NCI-H2196 treated with DMSO at 0.1 percent for 48 hours (cell line): Measurements from ENCODE around the gene TXLNB.
"Not testable (repeated sequence)": the region's sequence is repeated elsewhere in the genome, so short reads cannot be mapped to it uniquely, and the experiment has no call there.

ENCODE experiments used
- DNase-seq: peaks from one replicate; lab custom pipeline; 2025; ENCODE audit not compliant: unreplicated experiment; lab: John Stamatoyannopoulos, UW

Gene TXLNB

GRCh38 chr6:139311831-139312230 is 20.0 kb upstream of the TXLNB start:
- no peak for DNase-seq

- DNase-seq, result no peak
Measured at GRCh38 chr6:139308936-139309603, 17.3 kb upstream of the TXLNB start.

DNA sequence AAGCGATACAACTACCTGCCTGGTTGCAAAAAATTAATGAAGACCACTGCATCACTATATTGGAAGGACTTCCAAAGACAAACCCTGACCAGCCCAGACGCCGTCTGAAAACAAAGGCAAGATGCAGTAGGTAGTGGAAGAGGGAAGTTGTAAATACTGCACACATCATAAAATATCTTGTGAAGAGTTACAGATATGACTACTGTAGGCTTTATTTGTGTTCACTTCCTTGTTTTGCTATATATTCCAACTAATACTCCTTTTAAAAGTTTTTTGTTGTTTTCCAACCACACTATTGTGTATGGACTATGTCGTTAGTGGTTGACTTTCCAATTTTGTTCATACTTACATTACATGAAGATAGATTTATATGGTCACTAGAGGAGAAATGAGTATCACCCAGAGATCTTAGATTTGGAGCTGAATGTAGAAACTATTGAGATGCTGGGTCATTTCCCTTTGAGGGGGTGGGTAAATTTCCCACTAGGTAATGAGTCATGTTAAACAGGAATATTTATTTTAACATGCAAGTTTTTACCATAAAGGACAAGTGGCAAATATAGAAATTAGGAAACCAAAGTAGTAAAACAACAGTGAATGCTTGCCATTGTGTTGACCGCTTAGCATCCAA is 16.6 kb upstream of the TXLNB start:
- no peak for DNase-seq

GRCh38 chr6:139306291-139306981 is 14.6 kb upstream of the TXLNB start:
- DNase-seq, result no peak

DNA sequence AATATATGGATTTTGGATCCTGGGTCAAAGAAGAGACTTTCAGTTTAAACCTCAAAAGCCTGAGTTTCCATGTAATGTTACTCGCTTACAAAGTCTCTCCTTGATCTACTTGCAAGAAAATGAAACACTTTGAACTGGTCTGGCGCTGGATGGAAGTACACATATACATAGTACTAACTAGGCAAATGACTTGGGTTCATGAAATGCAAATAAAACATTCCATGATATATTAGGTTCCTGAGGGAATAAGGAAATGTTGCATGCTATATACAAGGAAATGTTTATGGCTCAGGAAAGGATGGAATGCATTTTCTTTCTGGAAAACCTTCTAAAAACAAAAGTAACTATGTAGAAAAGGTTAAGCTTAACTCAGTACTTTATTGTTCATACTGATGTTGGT is 11.4 kb upstream of the TXLNB start:
- no peak for DNase-seq

GRCh38 chr6:139297921-139298320 is 6.1 kb upstream of the TXLNB start:
- DNase-seq, result no peak

- no peak for DNase-seq
Measured at GRCh38 chr6:139296927-139297326, 5.1 kb upstream of the TXLNB start.

- DNase-seq, result no peak
Measured at GRCh38 chr6:139295901-139296300, 4.1 kb upstream of the TXLNB start.

DNA sequence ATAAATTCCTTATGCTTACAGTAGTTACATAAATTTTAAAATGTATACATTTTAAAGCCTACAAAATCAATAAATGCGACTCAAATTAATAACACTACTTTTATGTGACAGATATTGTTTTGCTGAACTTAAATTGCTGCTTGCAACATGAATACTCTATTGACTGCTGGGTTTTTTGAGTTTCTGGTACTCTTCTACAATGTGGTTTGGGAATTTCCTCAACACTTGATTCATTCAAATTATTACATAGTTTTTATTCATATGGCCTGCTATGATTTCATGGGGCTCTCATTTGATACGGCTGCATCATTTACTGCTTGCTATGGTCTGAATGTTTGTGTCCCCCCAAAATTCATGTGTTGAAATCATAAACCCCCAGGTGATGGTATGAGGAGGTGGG is 2.3 kb upstream of the TXLNB start:
- DNase-seq, result no peak

- not testable (repeated sequence) for DNase-seq
Measured at GRCh38 chr6:139293230-139293629, 1.4 kb upstream of the TXLNB start.

DNA sequence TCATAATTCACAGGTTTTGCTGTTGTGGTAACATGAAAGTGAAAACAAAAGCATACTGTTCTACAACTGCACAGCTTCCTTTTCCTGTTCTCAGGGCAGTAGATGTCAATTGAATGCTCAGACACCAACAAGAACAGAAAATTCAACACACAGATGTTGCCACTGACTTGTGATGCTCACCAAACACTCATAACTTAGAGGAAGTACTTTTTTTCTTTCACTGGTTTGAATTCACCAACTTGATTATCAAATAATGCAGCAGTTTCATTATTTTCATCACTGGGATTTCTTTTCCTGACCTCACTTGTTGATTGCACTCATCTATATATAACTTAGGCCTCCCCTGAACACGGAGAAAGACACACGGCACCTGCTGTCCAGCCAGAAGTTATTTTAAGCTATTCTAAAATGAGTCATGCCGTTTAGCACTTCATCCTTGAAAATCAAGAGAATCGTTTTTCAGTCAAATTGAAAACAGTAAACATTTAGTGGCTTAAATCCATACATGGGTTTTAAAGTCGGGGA is 949 bp downstream of the TXLNB start:
- DNase-seq, result no peak

DNA sequence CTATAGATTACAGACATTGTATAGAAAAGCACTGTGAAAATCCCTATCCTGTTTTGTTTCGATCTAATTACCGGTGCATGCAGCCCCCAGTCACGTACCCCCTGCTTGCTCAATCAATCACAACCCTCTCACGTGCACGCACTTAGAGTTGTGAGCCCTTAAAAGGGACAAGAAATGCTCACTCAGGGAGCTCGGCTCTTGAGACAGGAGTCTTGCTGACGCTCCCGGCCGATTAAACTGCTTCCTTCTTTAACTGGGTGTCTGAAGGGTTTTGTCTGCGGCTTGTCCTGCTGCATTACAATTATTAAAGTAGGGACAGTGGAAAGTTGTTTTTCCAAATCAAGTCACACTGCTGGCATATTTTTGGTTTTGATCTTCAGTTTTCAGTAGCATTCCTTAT is 2.6 kb downstream of the TXLNB start:
- no peak for DNase-seq

DNA sequence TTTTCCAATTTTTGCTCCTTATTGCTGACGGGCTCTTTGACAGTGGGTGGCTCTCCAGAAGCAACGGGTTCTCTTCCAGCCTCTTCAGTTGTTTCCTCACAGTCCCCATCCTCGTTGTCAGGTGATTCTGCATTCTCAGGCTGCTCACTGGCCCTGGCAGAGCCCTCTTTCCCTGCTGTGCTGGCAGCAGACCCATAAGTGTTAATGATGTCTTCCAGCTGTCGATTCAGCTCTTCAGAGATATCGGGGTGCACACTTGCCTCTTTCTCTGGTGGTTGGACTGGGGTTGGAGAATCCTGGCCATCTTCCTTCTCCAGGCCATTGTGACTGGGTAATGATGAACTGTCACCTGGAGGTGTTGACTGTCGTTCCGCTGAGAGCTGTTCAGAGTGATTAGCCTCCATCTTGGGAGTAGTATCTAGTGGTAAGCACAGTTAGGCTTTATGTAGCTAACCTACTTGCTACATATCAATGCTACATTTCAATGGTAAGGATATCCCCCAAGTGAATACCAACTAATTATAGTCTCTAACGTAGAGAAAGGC is 3.2 kb downstream of the TXLNB start:
- no peak for DNase-seq

GRCh38 chr6:139287868-139288267 is 3.9 kb downstream of the TXLNB start:
- DNase-seq, result no peak

DNA sequence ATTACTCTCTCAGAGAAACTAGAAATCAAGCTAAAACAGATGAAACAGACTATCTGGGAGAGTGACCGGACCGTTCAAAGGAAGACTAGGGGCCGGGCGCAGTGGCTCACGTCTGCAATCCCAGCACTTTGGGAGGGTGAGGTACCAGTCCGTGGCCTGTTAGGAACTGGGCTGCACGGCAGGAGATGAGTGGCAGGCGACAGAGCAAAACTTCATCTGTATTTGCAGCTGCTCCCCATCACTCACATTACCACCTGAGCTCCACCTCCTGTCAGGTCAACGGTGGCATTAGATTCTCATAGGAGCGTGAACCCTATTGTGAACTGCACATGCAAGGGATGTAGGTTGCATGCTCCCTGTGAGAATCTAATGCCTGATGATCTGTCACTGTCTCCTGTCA is 5.4 kb downstream of the TXLNB start:
- DNase-seq, result not testable (repeated sequence)

GRCh38 chr6:139285590-139285989 is 6.2 kb downstream of the TXLNB start:
- no peak for DNase-seq

DNA sequence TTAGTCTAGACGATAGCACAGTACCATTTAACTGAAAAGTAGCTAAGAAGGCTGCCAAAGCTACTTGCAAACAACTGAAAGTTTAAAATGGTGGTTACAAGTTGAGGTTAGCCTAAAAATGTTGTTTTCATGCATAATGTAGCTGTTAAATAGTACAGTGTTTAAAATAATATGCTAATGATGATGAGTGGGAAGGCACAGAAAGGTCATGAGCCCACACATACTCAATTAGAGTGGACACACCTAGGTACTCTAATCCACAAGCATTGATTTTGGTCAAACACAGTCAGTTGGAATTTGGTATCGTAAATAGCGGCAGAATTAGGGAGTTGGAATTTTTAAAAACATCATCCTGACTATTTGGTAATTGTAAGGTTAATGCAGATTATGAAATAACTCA is 7.0 kb downstream of the TXLNB start:
- no peak for DNase-seq

GRCh38 chr6:139282684-139283083 is 9.1 kb downstream of the TXLNB start:
- DNase-seq, result no peak

DNA sequence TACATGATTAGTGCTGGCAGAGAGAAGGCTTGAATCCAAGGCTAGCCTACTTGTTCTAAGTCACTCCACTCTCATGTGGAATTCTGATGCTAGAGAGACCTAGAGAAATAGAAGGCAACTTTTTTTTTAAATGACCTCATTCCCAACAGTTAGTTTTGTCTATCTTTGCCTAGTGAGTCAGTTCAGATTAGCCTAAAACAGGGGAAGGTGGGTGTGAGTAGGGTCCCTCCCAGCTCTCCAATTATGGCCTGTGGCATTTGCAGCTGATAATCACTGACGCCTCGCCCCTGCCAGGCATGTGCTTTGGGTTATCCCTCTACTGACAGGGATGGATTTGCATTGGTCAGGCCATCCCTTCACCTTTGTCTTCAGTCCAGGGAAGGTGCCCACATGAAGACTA is 13.6 kb downstream of the TXLNB start:
- no peak for DNase-seq

DNA sequence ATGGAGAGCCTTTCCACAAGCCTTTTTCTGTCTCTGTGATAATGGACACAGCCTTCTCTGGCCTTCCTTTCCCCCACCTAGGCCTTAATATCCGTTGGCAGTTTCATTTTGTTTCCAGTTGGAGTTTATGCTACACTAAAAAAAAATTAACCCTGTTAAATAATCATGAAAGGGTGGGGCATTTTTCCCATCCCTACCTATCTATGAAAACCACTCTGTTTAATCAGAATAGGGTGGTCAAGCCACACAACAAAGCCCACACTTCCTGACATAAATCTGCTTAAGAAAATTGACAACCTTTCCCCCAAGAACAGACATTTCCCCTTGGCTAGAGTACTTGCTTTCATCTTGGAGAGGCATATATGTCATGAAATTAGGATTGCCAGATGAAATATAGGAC is 14.2 kb downstream of the TXLNB start:
- DNase-seq, result no peak

- no peak for DNase-seq
Measured at GRCh38 chr6:139277161-139277560, 14.6 kb downstream of the TXLNB start.
